ENCODE measurements around the gene MMP25.

MMP25 gene

GRCh38 chr16:3007957-3008689 lies 38.2 kb upstream of the MMP25 start:
- Histone ChIP-seq H3K27me3 (ENCODE audit: control insufficient read depth in 2 of 2, insufficient read depth in 2 of 2, low read length in 2 of 2) (peaks cover 0 to 13% of the 10 kb centered on the region in 2 donors), H3K27ac (ENCODE audit: low read depth in 2 of 2, low read length in 2 of 2) (peak overlapping the region; percentile 90 to 91), H3K4me3 (ENCODE audit: low read length in 2 of 2) (peak overlapping the region; percentile 1 to 60), H3K9ac (ENCODE audit: low read depth in 1 of 2, low read length in 2 of 2) (peak overlapping the region; percentile 10 to 60), H3K4me1 (ENCODE audit: control insufficient read depth in 2 of 2, insufficient read depth in 2 of 2, low read length in 2 of 2) (peaks cover 33 to 42% of the 10 kb centered on the region in 2 donors), H3K9me3 (ENCODE audit: control insufficient read depth in 2 of 2, low read length in 2 of 2) (no peaks in the 10 kb centered on the region), H3K36me3 (ENCODE audit: control insufficient read depth in 2 of 2, insufficient read depth in 2 of 2, low read length in 2 of 2) (no peaks in the 10 kb centered on the region)

- H3K9me3 ChIP-seq (ENCODE audit: control insufficient read depth in 2 of 2, low read length in 2 of 2) = no peaks in the 10 kb centered on the region
- H3K4me1 ChIP-seq (ENCODE audit: control insufficient read depth in 2 of 2, insufficient read depth in 2 of 2, low read length in 2 of 2) = peaks cover 33 to 43% of the 10 kb centered on the region in 2 donors
- peak overlapping the region in 1 of 2 donors; percentile 60 for H3K9ac ChIP-seq (ENCODE audit: low read depth in 1 of 2, low read length in 2 of 2)
- peak overlapping the region in 1 of 2 donors; percentile 91 for H3K27ac ChIP-seq (ENCODE audit: low read depth in 2 of 2, low read length in 2 of 2)
- no peak overlapping the region for H3K4me3 ChIP-seq (ENCODE audit: low read length in 2 of 2)
- no peaks in the 10 kb centered on the region for H3K36me3 ChIP-seq (ENCODE audit: control insufficient read depth in 2 of 2, insufficient read depth in 2 of 2, low read length in 2 of 2)
- peaks cover 0 to 13% of the 10 kb centered on the region in 2 donors for H3K27me3 ChIP-seq (ENCODE audit: control insufficient read depth in 2 of 2, insufficient read depth in 2 of 2, low read length in 2 of 2)
Measured at GRCh38 chr16:3008690-3009037, 37.7 kb upstream of the MMP25 start.

GRCh38 chr16:3009568-3010390 lies 36.6 kb upstream of the MMP25 start:
- Histone ChIP-seq H3K36me3 (ENCODE audit: control insufficient read depth in 2 of 2, insufficient read depth in 2 of 2, low read length in 2 of 2) (no peaks in the 10 kb centered on the region), H3K27me3 (ENCODE audit: control insufficient read depth in 2 of 2, insufficient read depth in 2 of 2, low read length in 2 of 2) (peaks cover 0 to 13% of the 10 kb centered on the region in 2 donors), H3K4me1 (ENCODE audit: control insufficient read depth in 2 of 2, insufficient read depth in 2 of 2, low read length in 2 of 2) (peaks cover 32 to 42% of the 10 kb centered on the region in 2 donors), H3K4me3 (ENCODE audit: low read length in 2 of 2) (no peak overlapping the region), H3K9me3 (ENCODE audit: control insufficient read depth in 2 of 2, low read length in 2 of 2) (no peaks in the 10 kb centered on the region), H3K27ac (ENCODE audit: low read depth in 2 of 2, low read length in 2 of 2) (peak overlapping the region in 1 of 2 donors; percentile 15), H3K9ac (ENCODE audit: low read depth in 1 of 2, low read length in 2 of 2) (no peak overlapping the region)

- Histone ChIP-seq H3K9ac (ENCODE audit: low read depth in 1 of 2, low read length in 2 of 2) (no peak overlapping the region), H3K27me3 (ENCODE audit: control insufficient read depth in 2 of 2, insufficient read depth in 2 of 2, low read length in 2 of 2) (peaks cover 0 to 13% of the 10 kb centered on the region in 2 donors), H3K4me3 (ENCODE audit: low read length in 2 of 2) (no peak overlapping the region), H3K4me1 (ENCODE audit: control insufficient read depth in 2 of 2, insufficient read depth in 2 of 2, low read length in 2 of 2) (peaks cover 30 to 40% of the 10 kb centered on the region in 2 donors), H3K36me3 (ENCODE audit: control insufficient read depth in 2 of 2, insufficient read depth in 2 of 2, low read length in 2 of 2) (no peaks in the 10 kb centered on the region), H3K27ac (ENCODE audit: low read depth in 2 of 2, low read length in 2 of 2) (no peak overlapping the region), H3K9me3 (ENCODE audit: control insufficient read depth in 2 of 2, low read length in 2 of 2) (no peaks in the 10 kb centered on the region)
Measured at GRCh38 chr16:3010510-3010909, 35.9 kb upstream of the MMP25 start.

- no peaks in the 10 kb centered on the region for H3K9me3 ChIP-seq (ENCODE audit: control insufficient read depth in 2 of 2, low read length in 2 of 2)
- peaks cover 0 to 11% of the 10 kb centered on the region in 2 donors for H3K27me3 ChIP-seq (ENCODE audit: control insufficient read depth in 2 of 2, insufficient read depth in 2 of 2, low read length in 2 of 2)
- peaks cover 20 to 25% of the 10 kb centered on the region in 2 donors for H3K4me1 ChIP-seq (ENCODE audit: control insufficient read depth in 2 of 2, insufficient read depth in 2 of 2, low read length in 2 of 2)
- no peak overlapping the region for H3K9ac ChIP-seq (ENCODE audit: low read depth in 1 of 2, low read length in 2 of 2)
- H3K36me3 ChIP-seq (ENCODE audit: control insufficient read depth in 2 of 2, insufficient read depth in 2 of 2, low read length in 2 of 2) = no peaks in the 10 kb centered on the region
- H3K4me3 ChIP-seq (ENCODE audit: low read length in 2 of 2) = peak overlapping the region; percentile 13 to 35
- H3K27ac ChIP-seq (ENCODE audit: low read depth in 2 of 2, low read length in 2 of 2) = no peak overlapping the region
Measured at GRCh38 chr16:3012246-3012645, 34.1 kb upstream of the MMP25 start.

GRCh38 chr16:3012828-3013420 lies 33.4 kb upstream of the MMP25 start, which contains the start of gene CLDN9:
Gene CLDN9 (plus strand): TSS chr16:3012923. CDS start chr16:3013363, 440 bp downstream.
- Histone ChIP-seq H3K4me3 (ENCODE audit: low read length in 2 of 2) (peak within 1 kb of the TSS; percentile 13 to 35), H3K9ac (ENCODE audit: low read depth in 1 of 2, low read length in 2 of 2) (peak within 1 kb of the TSS in 1 of 2 donors; percentile 6), H3K4me1 (ENCODE audit: control insufficient read depth in 2 of 2, insufficient read depth in 2 of 2, low read length in 2 of 2) (peaks cover 16 to 19% of the 10 kb centered on the region in 2 donors), H3K9me3 (ENCODE audit: control insufficient read depth in 2 of 2, low read length in 2 of 2) (no peaks in the 10 kb centered on the region), H3K36me3 (ENCODE audit: control insufficient read depth in 2 of 2, insufficient read depth in 2 of 2, low read length in 2 of 2) (no peaks in the 10 kb centered on the region), H3K27me3 (ENCODE audit: control insufficient read depth in 2 of 2, insufficient read depth in 2 of 2, low read length in 2 of 2) (peaks cover 0 to 11% of the 10 kb centered on the region in 2 donors), H3K27ac (ENCODE audit: low read depth in 2 of 2, low read length in 2 of 2) (no peak within 1 kb of the TSS)

GRCh38 chr16:3013491-3013951 lies 32.8 kb upstream of the MMP25 start:
- no peak overlapping the region for H3K9ac ChIP-seq (ENCODE audit: low read depth in 1 of 2, low read length in 2 of 2)
- H3K27ac ChIP-seq (ENCODE audit: low read depth in 2 of 2, low read length in 2 of 2) = no peak overlapping the region
- H3K4me3 ChIP-seq (ENCODE audit: low read length in 2 of 2) = no peak overlapping the region
- peaks cover 4 to 7% of the 10 kb centered on the region in 2 donors for H3K27me3 ChIP-seq (ENCODE audit: control insufficient read depth in 2 of 2, insufficient read depth in 2 of 2, low read length in 2 of 2)
- no peaks in the 10 kb centered on the region for H3K36me3 ChIP-seq (ENCODE audit: control insufficient read depth in 2 of 2, insufficient read depth in 2 of 2, low read length in 2 of 2)
- no peaks in the 10 kb centered on the region for H3K9me3 ChIP-seq (ENCODE audit: control insufficient read depth in 2 of 2, low read length in 2 of 2)
- peaks cover 14 to 17% of the 10 kb centered on the region in 2 donors for H3K4me1 ChIP-seq (ENCODE audit: control insufficient read depth in 2 of 2, insufficient read depth in 2 of 2, low read length in 2 of 2)

GRCh38 chr16:3013998-3014690 lies 32.2 kb upstream of the MMP25 start:
- H3K36me3 ChIP-seq (ENCODE audit: control insufficient read depth in 2 of 2, insufficient read depth in 2 of 2, low read length in 2 of 2) = no peaks in the 10 kb centered on the region
- no peaks in the 10 kb centered on the region for H3K9me3 ChIP-seq (ENCODE audit: control insufficient read depth in 2 of 2, low read length in 2 of 2)
- H3K4me3 ChIP-seq (ENCODE audit: low read length in 2 of 2) = no peak overlapping the region
- H3K27ac ChIP-seq (ENCODE audit: low read depth in 2 of 2, low read length in 2 of 2) = no peak overlapping the region
- H3K27me3 ChIP-seq (ENCODE audit: control insufficient read depth in 2 of 2, insufficient read depth in 2 of 2, low read length in 2 of 2) = peaks cover 5 to 7% of the 10 kb centered on the region in 2 donors
- H3K9ac ChIP-seq (ENCODE audit: low read depth in 1 of 2, low read length in 2 of 2) = no peak overlapping the region
- H3K4me1 ChIP-seq (ENCODE audit: control insufficient read depth in 2 of 2, insufficient read depth in 2 of 2, low read length in 2 of 2) = peaks cover 11 to 13% of the 10 kb centered on the region in 2 donors

- H3K27ac ChIP-seq (ENCODE audit: low read depth in 2 of 2, low read length in 2 of 2) = no peak overlapping the region
- H3K4me3 ChIP-seq (ENCODE audit: low read length in 2 of 2) = no peak overlapping the region
- H3K9ac ChIP-seq (ENCODE audit: low read depth in 1 of 2, low read length in 2 of 2) = no peak overlapping the region
- H3K36me3 ChIP-seq (ENCODE audit: control insufficient read depth in 2 of 2, insufficient read depth in 2 of 2, low read length in 2 of 2) = no peaks in the 10 kb centered on the region
- H3K27me3 ChIP-seq (ENCODE audit: control insufficient read depth in 2 of 2, insufficient read depth in 2 of 2, low read length in 2 of 2) = peaks cover 5 to 7% of the 10 kb centered on the region in 2 donors
- H3K9me3 ChIP-seq (ENCODE audit: control insufficient read depth in 2 of 2, low read length in 2 of 2) = no peaks in the 10 kb centered on the region
- H3K4me1 ChIP-seq (ENCODE audit: control insufficient read depth in 2 of 2, insufficient read depth in 2 of 2, low read length in 2 of 2) = peaks cover 14 to 15% of the 10 kb centered on the region in 2 donors
Measured at GRCh38 chr16:3014971-3015370, 31.4 kb upstream of the MMP25 start.

Data from mucosa of rectum (tissue), 2 donors.